Epithelial cell of prostate (primary cell): ENCODE measurements around the gene DSCAML1.

Experiments
- DNase-seq: peaks from one replicate; pipeline ENCODE4 v3.0.0-alpha.2; 2011; ENCODE audit warnings: low read depth, low spot score
- H3K27ac ChIP-seq: fragments of 450-650 bp; 2 replicates; pipeline ENCODE4 v1.5.1; 2017; ENCODE audit warnings: mild to moderate bottlenecking

Gene DSCAML1

DNA sequence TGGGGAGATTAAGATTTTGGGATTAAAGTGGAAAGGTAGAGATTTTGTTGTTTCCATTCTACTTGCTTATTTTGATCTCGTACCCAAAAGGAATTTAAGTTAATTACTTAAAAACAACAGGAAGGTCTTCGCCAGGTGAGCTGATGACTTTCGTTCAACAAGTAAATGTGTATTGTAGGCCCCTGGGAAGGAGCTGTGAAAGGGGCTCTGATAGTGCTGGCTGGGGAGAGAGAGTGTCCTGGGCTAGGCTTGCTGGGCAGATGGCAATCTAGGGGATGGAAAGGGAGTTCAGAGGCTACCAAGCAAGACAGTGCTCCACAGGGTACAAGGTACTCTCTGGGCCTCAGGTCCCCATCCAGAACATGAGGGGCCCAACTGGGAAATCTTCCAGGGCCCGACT is 279.9 kb downstream of the DSCAML1 start:
- no peak overlapping the region for H3K27ac ChIP-seq
- no peak for DNase-seq

GRCh38 chr11:117515892-117516787 is 280.9 kb downstream of the DSCAML1 start:
- no peak for DNase-seq
- no peak overlapping the region for H3K27ac ChIP-seq

DNA sequence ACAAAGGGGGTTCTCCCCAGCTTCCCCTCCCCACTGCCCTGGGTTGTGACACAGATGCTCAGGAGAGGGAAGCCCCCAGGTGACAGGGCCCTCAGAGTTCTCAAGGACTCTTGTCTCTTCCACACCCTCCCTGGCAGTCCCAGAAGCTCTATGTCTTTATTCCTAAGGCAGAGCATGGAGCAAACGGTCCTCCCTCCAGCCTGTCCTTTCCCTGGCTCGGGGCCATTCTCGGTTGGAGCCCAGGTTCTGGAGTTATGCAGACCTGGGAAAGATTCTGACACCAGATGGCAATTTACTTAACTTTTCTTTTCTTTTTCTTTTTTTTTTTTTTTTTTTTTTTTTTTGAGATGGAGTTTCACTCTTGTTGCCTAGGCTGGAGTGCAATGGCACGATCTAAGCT is 282.8 kb downstream of the DSCAML1 start:
- DNase-seq, result no peak
- no peak overlapping the region for H3K27ac ChIP-seq

- DNase-seq, result no peak
- no peak overlapping the region for H3K27ac ChIP-seq
Observed at GRCh38 chr11:117513666-117514065, 283.4 kb downstream of the DSCAML1 start.

DNA sequence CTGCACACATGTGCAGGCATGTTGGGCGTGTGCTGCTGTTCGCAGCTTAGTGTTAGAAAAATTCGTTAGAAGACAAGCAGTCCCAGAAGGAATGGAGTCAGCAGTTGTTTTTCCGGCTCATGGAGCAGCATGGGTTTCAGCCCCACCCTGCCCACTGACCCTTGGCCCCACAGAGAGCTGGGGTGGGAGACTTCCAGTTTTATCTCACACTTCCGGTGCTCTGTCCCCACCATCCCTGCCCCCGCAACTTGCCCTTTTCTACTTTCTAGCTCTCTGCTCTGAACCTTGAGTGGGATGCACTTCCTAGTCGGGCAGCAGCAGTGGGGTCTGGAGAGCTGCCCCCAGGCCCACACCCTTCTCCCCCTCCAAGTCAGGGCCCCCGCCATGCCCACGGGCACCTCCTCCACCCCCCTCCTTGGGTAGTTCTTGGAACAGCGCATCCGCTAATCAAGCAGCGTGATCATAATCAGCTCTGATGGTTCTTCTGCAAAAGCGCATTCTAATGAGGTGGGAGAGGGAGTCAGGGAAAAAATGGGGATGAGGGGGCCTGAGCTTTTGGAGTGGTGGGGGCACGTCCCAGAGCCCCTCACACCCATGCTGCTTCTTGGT is 285.0 kb downstream of the DSCAML1 start:
- DNase-seq, result no peak
- H3K27ac ChIP-seq, result no peak overlapping the region

- H3K27ac ChIP-seq, result no peak overlapping the region
- DNase-seq, result no peak
Observed at GRCh38 chr11:117511483-117511930, 285.5 kb downstream of the DSCAML1 start.

DNA sequence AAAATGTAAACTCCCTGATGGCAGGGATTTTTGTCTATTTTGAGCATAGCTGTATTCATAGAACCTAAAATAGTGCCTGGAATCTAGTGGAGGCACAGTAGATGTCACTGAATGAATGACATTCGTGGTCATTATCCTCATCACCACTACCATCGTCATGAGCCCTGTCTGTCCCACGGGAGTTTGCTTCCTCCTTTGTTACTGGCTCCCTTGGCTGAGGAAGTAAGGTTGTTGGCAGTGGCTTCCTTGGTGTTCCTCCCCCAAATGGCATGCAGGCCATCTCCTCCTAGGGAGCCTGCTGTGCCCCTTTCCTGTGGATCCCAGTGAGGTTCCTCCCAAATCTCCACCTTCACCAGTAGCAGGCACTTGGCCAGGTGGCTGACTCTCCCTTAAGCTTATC is 286.4 kb downstream of the DSCAML1 start:
- DNase-seq, result no peak
- no peak overlapping the region for H3K27ac ChIP-seq

DNA sequence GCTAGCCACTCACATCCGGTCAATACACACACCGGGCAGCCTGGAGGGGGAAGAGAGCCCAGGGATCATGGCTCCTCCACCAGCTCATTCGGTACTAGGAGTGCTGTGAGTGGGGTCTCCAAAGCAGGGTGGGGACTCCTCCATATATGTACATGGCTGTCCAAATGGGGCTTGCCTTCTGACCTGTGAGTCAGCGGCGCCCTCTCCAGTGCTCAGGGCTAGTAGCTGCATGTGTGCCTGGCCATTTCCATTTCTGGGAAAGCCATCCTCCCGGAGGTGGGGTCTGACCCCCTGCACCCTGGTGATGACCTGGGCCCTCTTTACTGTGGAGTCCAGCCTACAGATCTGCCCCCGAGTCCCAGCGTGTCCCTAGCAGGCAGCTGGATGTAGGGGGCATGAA is 287.5 kb downstream of the DSCAML1 start:
- DNase-seq, result no peak

GRCh38 chr11:117506971-117507370 is 290.0 kb downstream of the DSCAML1 start:
- no peak overlapping the region for H3K27ac ChIP-seq
- DNase-seq, result no peak

More for the DNA sequence above, 287.5 kb downstream of the DSCAML1 start:
- H3K27ac ChIP-seq, result no peak overlapping the region

DNA sequence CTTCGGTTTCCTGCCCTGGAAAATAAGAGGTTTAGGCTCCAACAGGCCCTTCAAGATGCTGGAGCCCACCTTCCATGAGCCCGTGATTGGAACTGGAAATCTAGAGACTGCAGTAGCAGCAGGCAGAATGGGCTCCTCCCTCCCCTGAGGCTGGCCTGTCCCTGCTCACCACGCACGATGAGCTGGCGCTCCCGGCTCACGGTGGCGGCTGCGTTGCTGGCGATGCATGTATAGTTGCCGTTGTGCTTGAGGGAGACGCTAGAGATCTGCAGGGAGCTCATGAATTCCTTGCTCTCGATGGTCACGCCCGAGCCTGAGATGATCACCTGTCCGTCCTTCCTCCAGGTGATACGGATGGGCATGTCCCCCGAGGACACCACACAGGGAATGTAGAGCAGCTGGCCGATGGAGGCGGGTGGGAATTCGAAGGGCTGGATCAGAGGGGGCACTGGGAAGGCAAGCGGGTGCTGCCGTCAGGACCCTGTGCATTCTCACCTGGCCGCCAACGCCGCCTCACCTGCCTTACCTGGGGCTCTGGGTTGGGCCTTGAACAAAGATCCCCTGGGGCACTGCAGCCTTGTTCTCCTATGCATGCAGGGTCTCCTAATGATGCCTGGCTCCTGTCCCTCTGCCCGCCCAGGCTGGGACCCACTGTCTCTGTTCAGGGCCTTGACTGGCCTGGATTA is 291.6 kb downstream of the DSCAML1 start:
- no peak overlapping the region for H3K27ac ChIP-seq
- DNase-seq, result no peak

DNA sequence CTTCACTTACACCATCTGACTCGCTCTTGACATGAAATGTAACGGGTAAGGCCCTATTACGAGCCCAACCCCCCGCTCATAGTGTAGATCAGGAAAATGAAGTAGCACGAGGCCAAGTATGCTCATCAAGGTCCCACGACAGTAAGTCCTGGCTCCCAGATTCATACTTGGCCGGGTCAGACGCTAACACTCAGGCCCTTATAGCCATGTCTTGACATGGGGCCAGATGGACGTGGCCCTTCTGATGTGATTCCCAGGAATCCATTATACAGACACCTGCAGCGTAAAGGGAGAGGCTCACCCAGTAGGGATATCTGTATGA is 294.3 kb downstream of the DSCAML1 start:
- no peak for DNase-seq
- H3K27ac ChIP-seq, result no peak overlapping the region

GRCh38 chr11:117502015-117502778 is 294.8 kb downstream of the DSCAML1 start:
- DNase-seq, result no peak
- no peak overlapping the region for H3K27ac ChIP-seq

GRCh38 chr11:117501237-117501898 is 295.6 kb downstream of the DSCAML1 start:
- no peak overlapping the region for H3K27ac ChIP-seq
- no peak for DNase-seq

DNA sequence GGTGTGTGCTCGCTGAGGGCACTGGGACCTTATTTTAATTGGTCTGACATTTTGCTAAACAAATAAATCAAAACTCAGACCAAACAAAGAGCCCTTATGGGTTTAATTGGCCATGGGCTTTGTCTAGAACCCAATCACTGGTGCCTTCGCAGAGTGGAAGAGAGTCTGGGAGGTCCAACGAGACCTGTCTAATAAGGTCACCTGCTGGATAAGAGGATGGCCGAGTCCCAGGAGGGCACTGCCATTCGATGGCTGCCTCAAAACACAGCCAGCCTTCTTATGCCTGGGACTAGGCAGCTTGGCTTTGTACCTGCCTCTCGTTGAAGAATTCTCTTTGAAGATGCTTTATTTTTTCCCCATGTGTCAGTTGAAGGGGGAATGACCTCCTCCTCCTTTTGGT is 298.2 kb downstream of the DSCAML1 start:
- DNase-seq, result no peak
- no peak overlapping the region for H3K27ac ChIP-seq

DNA sequence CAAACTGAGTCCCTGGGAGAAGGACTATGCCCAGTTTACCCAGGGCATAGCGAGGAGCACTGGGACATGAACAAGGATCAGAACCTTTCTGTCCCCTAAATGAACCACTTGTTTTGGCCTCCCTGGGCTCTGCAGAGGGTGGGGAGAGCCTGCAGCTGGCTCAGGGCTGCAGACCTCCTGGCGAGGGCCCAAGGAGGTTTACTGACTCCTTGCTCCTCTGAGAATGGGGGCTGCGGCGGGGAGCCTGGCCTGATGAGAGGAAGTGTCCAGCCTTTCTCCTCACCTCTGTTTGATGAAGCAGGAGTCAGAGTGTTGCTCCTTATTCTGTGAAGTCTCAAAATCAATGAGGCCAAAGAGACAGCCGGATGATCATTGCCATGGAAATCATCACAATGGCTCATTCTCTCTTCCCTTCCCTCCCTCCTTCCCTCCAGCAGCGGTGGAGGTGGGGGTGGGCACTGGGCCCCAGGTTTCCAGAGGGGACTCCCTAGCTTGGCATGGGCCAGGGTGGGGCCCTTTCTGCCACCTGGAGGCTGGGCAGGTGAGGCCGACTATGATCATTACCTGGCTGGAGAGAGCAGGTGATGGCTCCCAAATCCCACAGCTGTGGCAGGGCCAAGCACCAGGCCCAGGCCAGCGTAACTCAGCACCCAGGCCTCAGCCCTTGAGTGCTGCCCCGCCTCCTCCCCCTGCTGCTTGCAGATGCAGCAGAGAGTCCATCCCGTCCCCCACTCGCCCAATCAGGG is 299.6 kb downstream of the DSCAML1 start:
- DNase-seq, result no peak

GRCh38 chr11:117495357-117495756 is 301.7 kb downstream of the DSCAML1 start:
- DNase-seq, result no peak
- no peak overlapping the region for H3K27ac ChIP-seq

More for the DNA sequence above, 299.6 kb downstream of the DSCAML1 start:
- no peak overlapping the region for H3K27ac ChIP-seq

GRCh38 chr11:117492578-117493251 is 304.3 kb downstream of the DSCAML1 start:
- no peak for DNase-seq
- no peak overlapping the region for H3K27ac ChIP-seq

DNA sequence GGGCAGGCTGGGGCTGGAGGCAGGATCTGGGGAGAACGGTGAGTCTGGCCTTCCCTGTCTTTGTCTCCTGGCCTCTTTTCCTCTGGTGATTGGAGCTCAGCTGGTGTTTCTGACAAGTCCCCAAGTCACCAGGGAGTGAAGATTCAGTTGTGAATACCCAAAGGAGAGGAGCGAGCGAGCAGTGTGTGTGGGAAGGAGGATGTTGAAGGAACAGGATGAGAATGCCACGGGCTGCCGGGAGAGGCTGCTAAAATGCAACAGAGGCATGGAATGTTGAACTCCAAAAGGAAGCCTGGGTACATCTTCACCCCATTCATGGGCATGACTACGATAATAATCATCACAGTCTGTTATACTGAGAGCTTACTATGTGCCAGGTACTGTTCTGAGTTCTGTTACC is 306.1 kb downstream of the DSCAML1 start:
- DNase-seq, result no peak
- H3K27ac ChIP-seq, result no peak overlapping the region
